Panc1 (cell line): ENCODE data around the gene CFAP68. TPM values are rescaled to one million over a fixed set of nuclear protein-coding genes. Genes with fewer than 3 reads are reported as not detected.

Experiments used
- ATAC-seq: fragments of 200-7000 bp; cut with Tn5 transposase; 2 replicates; pipeline ENCODE4 v1.9.1; 2020; ENCODE audit warnings: mild to moderate bottlenecking, moderate library complexity
- BruUV-seq: library from RNA; stranded (reverse); fragments of 400-500 nt; replicated peaks from 2 replicates; lab custom pipeline; 2021; lab: Mats Ljungman, UMichigan
- CTCF ChIA-PET: fragments of 300-600 bp; sonication (Branson Sonifier 250); formaldehyde crosslinking; loops from one replicate; lab custom pipeline; 2022; ENCODE audit warnings: antibody characterized with exemption; lab: Charles Lee
- POLR2A ChIA-PET: fragments of 300-600 bp; sonication (Branson Sonifier 250); formaldehyde crosslinking; loops from one replicate; lab custom pipeline; 2022; ENCODE audit warnings: antibody characterized with exemption; lab: Charles Lee
- DNase-seq: peaks from one replicate; pipeline ENCODE4 v3.0.0-alpha.2; 2010; ENCODE audit warnings: low read depth, low spot score
- H3K27ac ChIP-seq: 2 replicates; pipeline ENCODE4 v1.5.1; 2011; ENCODE audit warnings: mild to moderate bottlenecking, low read length, inconsistent platforms
- H3K27me3 ChIP-seq: fragments of 200-500 bp; sonication (Bioruptor generic); 2 replicates; pipeline ENCODE4 v1.6.0; 2014; ENCODE audit warnings: low read length, inconsistent platforms; ENCODE audit not compliant: control insufficient read depth, insufficient read depth
- H3K36me3 ChIP-seq: fragments of 200-500 bp; sonication (Bioruptor generic); 2 replicates; pipeline ENCODE4 v1.5.1; 2014; ENCODE audit warnings: inconsistent platforms, mild to moderate bottlenecking, low read length, moderate library complexity; ENCODE audit not compliant: control insufficient read depth, insufficient read depth
- H3K4me1 ChIP-seq: 2 replicates; pipeline ENCODE4 v1.5.1; 2011; ENCODE audit warnings: inconsistent platforms, mild to moderate bottlenecking, low read length, moderate library complexity; ENCODE audit not compliant: control insufficient read depth, insufficient read depth
- H3K4me3 ChIP-seq, 2 experiments: 2 replicates each; pipeline ENCODE4 v1.5.1; 2011 to 2012; ENCODE audit warnings: low read depth in 2 of 2, low read length in 2 of 2, mild to moderate bottlenecking in 2 of 2, inconsistent platforms in 1 of 2, moderate library complexity in 1 of 2
- H3K9me3 ChIP-seq: fragments of 200-500 bp; sonication (Bioruptor generic); 2 replicates; pipeline ENCODE4 v1.5.1; 2014; ENCODE audit warnings: low read depth, mild to moderate bottlenecking, inconsistent platforms, low read length, moderate library complexity; ENCODE audit not compliant: control insufficient read depth, insufficient read depth
- POLR2AphosphoS5 ChIP-seq: IDR thresholded peaks from 2 replicates; pipeline ENCODE4 v1.6.1; 2012; ENCODE audit warnings: mild to moderate bottlenecking, low read depth, low read length, moderate library complexity
- SIN3A ChIP-seq: IDR thresholded peaks from 2 replicates; pipeline ENCODE4 v1.6.1; 2012; ENCODE audit warnings: low read depth, mild to moderate bottlenecking, low read length, moderate library complexity, borderline replicate concordance; ENCODE audit not compliant: insufficient read depth
- TCF7L2 ChIP-seq: IDR thresholded peaks from 2 replicates; pipeline ENCODE4 v1.6.1; 2011; ENCODE audit warnings: mild to moderate bottlenecking, low read depth, low read length, inconsistent platforms
- in situ Hi-C: cut with HindIII; loops from 2 replicates; pipeline ENCODE4 v1.10.0; 2016; ENCODE audit warnings: low sequenced_read_pairs, low pct_unique_long_range_greater_than_20kb
- intact Hi-C: fragments of 100-400 bp; cut with micrococcal nuclease; formaldehyde crosslinking; loops from one replicate; pipeline ENCODE4 v1.10.0; 2022; ENCODE audit not compliant: unreplicated experiment
- total RNA-seq: library from RNA; stranded (reverse); gene quantifications from one replicate; pipeline ENCODE4 v1.2.1, GENCODE V29; 2021; ENCODE audit not compliant: unreplicated experiment
- TF ChIP-seq, protein P1 (sequence below), 2 experiments: IDR thresholded peaks; 2 replicates each; pipeline ENCODE4 v1.6.1; 2011 to 2012; ENCODE audit warnings: low read depth in 2 of 2, control low read depth in 1 of 2, low read length in 1 of 2, mild to moderate bottlenecking in 1 of 2, moderate library complexity in 1 of 2; ENCODE audit not compliant: insufficient read depth in 1 of 2
- TF ChIP-seq, protein P2 (sequence below): fragments of 450-650 bp; IDR thresholded peaks from 2 replicates; pipeline ENCODE4 v1.5.1; 2017; ENCODE audit warnings: mild to moderate bottlenecking

The CFAP68 gene
- total RNA-seq, 1 experiment from 2014 or later: 16.6 TPM

DNA sequence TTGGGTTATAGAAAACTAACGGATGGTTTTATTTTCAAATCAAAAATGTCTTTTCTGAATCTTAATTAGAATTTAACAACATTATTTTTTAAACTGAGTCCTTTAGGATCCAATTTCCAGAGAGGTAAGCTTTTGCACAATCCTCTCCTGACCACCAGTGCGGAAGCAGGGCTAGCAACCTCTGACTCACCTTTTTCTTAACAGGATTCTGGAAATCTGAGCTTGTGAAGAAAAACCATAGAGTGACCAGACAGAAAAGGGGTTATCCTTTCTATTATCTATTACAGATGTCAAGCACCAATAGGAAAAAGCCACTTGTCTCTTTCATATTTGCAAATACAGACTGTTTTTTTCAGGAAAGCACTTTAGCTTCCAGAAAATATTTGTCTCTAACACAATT lies 33.3 kb upstream of the CFAP68 start:
- ChIA-PET CTCF (no interaction called here), POLR2A (no interaction called here)
- intact Hi-C loops (no loop called here), in situ Hi-C loops (no loop called here)
- DNase-seq (no peak), ATAC-seq (no peak)
- TF ChIP-seq POLR2AphosphoS5 (no peak), SIN3A (no peak), TCF7L2 (no peak)
- TF ChIP-seq, protein P1, sequence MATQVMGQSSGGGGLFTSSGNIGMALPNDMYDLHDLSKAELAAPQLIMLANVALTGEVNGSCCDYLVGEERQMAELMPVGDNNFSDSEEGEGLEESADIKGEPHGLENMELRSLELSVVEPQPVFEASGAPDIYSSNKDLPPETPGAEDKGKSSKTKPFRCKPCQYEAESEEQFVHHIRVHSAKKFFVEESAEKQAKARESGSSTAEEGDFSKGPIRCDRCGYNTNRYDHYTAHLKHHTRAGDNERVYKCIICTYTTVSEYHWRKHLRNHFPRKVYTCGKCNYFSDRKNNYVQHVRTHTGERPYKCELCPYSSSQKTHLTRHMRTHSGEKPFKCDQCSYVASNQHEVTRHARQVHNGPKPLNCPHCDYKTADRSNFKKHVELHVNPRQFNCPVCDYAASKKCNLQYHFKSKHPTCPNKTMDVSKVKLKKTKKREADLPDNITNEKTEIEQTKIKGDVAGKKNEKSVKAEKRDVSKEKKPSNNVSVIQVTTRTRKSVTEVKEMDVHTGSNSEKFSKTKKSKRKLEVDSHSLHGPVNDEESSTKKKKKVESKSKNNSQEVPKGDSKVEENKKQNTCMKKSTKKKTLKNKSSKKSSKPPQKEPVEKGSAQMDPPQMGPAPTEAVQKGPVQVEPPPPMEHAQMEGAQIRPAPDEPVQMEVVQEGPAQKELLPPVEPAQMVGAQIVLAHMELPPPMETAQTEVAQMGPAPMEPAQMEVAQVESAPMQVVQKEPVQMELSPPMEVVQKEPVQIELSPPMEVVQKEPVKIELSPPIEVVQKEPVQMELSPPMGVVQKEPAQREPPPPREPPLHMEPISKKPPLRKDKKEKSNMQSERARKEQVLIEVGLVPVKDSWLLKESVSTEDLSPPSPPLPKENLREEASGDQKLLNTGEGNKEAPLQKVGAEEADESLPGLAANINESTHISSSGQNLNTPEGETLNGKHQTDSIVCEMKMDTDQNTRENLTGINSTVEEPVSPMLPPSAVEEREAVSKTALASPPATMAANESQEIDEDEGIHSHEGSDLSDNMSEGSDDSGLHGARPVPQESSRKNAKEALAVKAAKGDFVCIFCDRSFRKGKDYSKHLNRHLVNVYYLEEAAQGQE (IDR thresholded peaks at IDR 0.05; ENCODE audit: insufficient read depth in 1 of 2, low read depth in 2 of 2, low read length in 1 of 2): no peak
- TF ChIP-seq, protein P2, sequence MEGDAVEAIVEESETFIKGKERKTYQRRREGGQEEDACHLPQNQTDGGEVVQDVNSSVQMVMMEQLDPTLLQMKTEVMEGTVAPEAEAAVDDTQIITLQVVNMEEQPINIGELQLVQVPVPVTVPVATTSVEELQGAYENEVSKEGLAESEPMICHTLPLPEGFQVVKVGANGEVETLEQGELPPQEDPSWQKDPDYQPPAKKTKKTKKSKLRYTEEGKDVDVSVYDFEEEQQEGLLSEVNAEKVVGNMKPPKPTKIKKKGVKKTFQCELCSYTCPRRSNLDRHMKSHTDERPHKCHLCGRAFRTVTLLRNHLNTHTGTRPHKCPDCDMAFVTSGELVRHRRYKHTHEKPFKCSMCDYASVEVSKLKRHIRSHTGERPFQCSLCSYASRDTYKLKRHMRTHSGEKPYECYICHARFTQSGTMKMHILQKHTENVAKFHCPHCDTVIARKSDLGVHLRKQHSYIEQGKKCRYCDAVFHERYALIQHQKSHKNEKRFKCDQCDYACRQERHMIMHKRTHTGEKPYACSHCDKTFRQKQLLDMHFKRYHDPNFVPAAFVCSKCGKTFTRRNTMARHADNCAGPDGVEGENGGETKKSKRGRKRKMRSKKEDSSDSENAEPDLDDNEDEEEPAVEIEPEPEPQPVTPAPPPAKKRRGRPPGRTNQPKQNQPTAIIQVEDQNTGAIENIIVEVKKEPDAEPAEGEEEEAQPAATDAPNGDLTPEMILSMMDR: no peak
- H3K27ac ChIP-seq: no peak overlapping the region
- BruUV-seq: no TSS peak
- no peaks in the 10 kb centered on the region for H3K9me3 ChIP-seq
- peaks cover 3% of the 10 kb centered on the region; the same call in 1 of the 2 replicates for H3K4me1 ChIP-seq
- H3K36me3 ChIP-seq: no peaks in the 10 kb centered on the region
- H3K27me3 ChIP-seq: no peaks in the 10 kb centered on the region
- H3K4me3 ChIP-seq: no peak overlapping the region

DNA sequence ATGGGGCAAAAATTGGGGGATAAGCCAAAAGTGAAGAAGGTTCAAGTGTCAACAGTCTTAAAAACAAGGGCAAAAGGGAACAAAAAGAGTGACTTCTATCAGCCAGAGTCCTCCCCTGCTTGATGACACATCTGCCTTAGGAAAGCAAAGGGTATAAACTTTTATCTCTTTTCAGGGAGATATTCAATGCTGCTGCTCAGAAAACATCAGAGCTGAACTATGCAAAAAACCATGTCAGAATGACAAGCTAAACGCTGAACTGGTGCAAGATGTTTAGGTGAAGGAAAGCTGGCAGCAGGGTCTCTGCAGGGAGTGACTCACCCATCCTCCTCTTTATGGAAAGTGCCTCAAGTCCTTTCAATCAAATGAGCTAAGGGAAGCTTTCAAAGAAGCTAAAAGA lies 32.7 kb upstream of the CFAP68 start:
- in situ Hi-C loops (no loop called here), intact Hi-C loops (no loop called here)
- Histone ChIP-seq H3K4me1 (no peaks in the 10 kb centered on the region), H3K4me3 (no peak overlapping the region), H3K27ac (no peak overlapping the region), H3K27me3 (no peaks in the 10 kb centered on the region), H3K9me3 (no peaks in the 10 kb centered on the region), H3K36me3 (no peaks in the 10 kb centered on the region)
- ATAC-seq: no peak
- ChIA-PET POLR2A (no interaction called here), CTCF (no interaction called here)
- no peak for DNase-seq
- TF ChIP-seq SIN3A (no peak), TCF7L2 (no peak), POLR2AphosphoS5 (no peak)
- TF ChIP-seq, protein P2: no peak
- TF ChIP-seq, protein P1 (IDR thresholded peaks at IDR 0.05; ENCODE audit: insufficient read depth in 1 of 2, low read depth in 2 of 2, low read length in 1 of 2): no peak
- no TSS peak for BruUV-seq
